Nucleus accumbens (tissue), 56 donors: ENCODE results near the gene CXorf65.
A peak's percentile ranks its signal among the peaks of the same experiment; 100 is the strongest.

ENCODE experiments used
- DNase-seq, 56 donors: peaks; one replicate each; lab custom pipeline; 2025; lab: John Stamatoyannopoulos, UW

The CXorf65 gene

DNA sequence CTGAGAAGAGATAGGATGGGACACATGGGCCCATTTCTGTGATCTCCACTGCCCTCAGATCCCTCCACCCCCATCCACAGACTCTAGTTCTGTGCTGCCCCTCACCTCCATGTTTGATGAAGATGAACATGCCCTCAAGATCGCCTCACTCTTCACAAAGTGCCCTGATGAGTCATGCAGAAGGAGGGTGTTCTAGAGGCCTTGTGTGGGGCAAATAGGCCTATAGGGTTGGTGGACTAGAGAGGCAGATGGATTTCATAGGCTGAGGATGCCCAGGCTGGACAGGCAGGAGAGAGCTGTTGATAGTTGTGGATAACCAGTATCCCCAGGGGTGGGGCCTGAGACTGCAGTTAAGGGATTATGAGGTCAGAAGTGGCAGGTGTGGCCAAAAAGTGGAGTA lies at the start of gene CXorf65:
CXorf65 (minus strand) TSS at position 314 of the 400 bp plus-strand sequence; CDS start at position 130, 184 bp downstream.
- no peak for DNase-seq

DNA sequence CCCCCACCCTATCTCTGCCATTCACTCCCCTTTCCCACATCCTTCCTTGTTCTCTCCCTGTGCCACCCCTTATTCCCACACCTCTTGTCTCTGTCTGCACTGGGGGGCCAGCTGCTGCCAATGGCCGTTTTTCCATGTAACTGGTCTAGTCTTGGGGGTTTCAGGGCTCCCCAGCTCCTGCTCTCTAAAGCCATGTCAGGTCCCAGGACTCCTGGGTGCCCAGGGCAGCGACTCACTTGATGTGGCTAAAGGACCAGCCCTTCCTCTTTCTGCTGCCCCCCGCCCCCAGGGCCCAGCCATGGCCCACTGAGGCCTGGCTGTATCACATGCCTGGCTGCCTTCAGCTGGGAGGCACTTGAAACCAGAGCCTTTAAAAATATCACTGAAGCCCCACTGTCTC lies 48.1 kb upstream of the CXorf65 start:
- DNase-seq: no peak

- DNase-seq: no peak
These were observed 47.7 kb upstream of the CXorf65 start for GRCh38 chrX:71154196-71154595.

- no peak for DNase-seq
These were observed 44.8 kb upstream of the CXorf65 start for GRCh38 chrX:71151366-71151765.

DNA sequence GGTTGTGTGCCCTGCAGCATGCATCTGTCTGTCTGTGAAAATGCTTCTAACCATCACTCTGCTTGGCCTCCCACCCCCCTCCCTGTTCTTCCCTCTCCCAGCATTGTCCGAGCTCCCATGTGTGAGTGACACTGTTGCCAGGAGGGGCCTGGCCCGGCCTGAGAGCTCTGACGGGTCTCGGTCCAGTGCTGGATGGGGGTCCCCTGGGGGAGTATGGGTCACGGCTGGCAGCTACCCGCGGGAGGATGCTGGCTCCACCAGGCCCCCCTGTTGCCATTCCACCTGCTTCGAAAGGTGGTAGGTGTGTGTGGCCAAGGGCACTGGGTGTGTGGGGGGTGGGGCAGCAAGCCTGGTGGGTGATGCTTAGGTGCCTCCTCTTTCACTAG lies 41.7 kb upstream of the CXorf65 start:
- DNase-seq: no peak

DNA sequence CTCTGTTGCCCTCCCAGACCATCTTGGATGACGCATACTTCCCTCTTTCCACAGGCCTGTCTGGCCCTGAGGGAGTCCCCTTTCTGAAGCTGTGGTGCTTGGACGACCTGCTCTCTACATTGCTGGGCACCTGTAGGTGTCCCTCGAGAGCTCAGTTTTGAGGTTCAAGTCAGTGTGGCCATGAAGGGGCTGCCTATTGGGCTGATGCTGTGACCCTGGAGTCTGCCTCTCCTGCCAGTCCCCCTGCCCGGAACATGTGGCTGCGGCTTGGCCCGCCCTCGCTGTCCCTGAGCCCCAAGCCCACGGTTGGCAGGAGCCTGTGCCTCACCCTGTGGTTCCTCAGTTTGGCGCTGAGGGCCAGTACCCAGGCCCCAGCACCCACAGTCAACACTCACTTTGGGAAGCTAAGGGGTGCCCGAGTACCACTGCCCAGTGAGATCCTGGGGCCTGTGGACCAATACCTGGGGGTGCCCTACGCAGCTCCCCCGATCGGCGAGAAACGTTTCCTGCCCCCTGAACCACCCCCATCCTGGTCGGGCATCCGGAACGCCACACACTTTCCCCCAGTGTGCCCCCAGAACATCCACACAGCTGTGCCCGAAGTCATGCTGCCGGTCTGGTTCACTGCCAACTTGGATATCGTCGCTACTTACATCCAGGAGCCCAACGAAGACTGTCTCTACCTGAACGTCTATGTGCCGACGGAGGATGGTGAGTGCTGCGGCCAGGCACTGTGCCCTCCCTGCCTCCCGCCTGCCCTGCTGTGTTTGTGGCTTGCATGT lies 41.1 kb upstream of the CXorf65 start:
- peak in 19 of 56 donors; percentile 6 to 39 (median 17) for DNase-seq

DNA sequence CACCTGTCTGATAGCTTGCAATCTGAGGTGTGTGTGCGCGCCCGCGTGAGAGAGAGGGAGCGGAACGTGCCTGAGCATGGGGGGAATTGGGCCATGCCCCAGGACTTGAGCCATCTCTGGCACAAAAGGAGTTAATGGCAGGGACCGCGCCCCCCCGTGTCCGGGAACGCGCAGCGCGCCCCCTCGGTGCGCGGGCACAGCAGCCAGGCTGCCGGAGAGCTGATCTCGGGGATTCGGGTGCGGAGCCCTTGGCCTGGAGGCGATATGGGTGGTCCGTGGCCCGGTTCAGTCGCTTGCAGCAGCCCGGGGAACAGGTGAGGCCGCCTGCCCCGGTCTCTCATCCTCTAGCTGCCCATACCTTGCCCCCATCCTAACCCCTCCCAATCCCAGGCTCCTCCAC lies 38.1 kb upstream of the CXorf65 start, which contains the start of gene NLGN3:
NLGN3 (plus strand) TSS at position 191 of the 400 bp plus-strand sequence. CDS start 2,909 bp downstream, outside the sequence.
- peak in 48 of 56 donors; percentile 0 to 71 (median 31) for DNase-seq

DNA sequence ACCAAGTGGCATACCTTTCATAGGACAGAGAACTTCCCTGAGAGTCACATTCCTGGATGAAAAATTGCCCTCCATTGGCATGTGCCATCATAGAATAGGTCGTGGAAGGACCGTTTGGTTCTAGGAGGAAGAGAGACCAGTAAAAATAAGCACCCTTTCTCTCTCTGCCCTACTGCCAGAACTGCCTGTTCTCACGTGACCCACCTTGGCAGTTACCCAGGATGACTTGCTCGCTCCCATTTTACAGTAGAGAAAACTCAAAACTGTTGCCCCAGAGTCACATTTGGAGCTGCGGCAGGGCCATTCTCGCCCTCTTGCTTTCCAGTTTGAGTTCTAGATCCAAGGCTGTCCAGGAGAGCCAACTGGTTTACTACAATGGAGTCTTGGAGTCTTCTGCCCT lies 37.0 kb upstream of the CXorf65 start:
- peak in 35 of 56 donors; percentile 0 to 63 (median 19) for DNase-seq

DNA sequence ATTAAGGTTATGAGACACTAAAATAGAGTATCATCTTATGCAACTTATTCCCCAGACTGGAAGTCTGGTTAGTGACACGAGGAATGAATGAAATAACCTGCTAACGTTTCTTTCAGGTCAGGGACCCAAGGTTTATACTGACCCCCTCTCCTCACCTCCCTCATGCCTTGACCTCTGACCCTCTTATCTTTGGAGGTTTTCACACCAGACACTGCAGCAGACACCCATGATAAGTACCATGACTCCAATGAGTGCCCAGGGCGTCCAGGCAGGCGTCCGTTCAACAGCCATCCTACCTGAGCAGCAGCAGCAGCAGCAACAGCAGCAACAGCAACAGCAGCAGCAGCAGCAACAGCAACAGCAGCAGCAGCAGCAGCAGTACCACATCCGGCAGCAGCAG lies 33.9 kb upstream of the CXorf65 start:
- no peak for DNase-seq

DNA sequence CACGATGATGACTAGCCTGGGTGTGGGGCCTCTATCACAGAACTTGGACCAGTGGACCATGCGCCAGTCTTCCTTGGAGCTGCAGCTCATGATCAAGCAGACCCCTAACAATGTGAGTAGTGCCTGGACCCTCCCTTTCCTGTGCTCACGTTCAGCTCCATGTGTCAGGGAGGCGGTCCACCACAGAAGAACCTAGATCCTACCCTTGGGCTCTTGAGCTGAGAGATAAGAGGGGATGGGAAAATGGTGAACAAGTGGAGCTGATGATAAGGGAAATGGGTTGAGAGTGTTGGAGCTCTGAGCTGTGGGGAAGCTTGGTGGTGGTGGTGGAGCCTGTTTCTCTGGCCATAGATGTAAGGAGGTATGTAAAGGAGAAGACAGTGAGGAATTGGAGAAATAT lies 25.0 kb upstream of the CXorf65 start:
- DNase-seq: no peak

DNA sequence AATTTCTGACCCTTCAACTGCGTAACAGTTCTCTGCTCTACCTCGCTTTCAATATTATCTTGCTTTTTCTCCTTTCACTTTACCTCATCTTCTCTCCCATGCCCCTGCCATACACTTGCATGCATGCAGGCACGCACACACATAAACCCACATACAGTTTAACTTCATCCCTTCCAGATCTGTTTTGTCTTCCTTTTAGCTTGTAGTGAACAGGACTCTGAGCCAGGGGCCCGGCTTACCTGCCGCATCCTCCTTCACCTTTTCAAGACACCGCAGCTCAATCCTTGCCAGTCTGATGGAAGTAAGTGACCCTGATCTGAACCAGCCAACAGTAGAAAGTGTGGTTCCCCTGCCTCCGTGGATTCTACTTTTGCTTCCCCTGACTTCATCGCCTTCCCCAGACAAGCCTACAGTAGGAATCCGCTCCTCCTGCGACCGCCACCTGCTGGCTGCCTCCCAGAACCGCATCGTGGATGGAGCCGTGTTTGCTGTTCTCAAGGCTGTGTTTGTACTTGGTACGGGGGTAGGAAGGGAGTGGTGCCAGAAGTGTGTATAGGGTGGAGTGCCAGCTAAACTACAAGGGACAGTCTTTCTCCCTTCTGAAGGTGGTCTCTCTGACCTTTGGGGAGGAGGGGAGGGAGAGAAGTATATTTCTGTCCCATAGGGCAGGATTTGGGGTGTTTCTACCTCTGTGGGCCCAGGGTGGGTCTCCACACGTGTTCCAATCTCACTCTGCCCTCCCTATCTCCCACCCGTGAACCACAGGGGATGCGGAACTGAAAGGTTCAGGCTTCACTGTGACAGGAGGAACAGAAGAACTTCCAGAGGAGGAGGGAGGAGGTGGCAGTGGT lies 22.6 kb upstream of the CXorf65 start:
- DNase-seq: peak in 49 of 56 donors; percentile 1 to 81 (median 28)

DNA sequence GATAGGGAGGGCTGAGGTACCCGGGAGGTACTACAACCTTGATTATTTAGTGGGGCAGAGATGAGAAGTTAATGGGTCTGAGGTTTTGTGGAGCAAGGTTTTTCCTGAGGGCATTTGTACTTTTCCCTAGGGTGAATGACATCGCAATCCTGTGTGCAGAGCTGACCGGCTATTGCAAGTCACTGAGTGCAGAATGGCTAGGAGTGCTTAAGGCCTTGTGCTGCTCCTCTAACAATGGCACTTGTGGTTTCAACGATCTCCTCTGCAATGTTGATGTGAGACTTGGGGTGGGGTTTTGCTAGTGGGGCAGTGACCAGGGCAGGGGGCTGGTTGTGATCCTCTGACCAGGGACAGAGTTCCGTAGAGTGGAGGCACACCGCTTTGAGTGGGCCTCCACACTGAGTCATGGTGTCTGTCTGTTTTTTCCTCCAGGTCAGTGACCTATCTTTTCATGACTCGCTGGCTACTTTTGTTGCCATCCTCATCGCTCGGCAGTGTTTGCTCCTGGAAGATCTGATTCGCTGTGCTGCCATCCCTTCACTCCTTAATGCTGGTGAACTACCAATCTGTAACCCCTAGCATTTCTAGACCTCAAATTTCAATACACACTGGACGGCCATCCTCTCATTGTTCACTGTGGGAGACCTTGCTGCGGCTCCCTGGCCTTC lies 21.8 kb upstream of the CXorf65 start:
- no peak for DNase-seq

- peak in 6 of 56 donors; percentile 13 to 43 (median 20) for DNase-seq
These were observed 12.5 kb upstream of the CXorf65 start for GRCh38 chrX:71118985-71119535.

- DNase-seq: peak in 55 of 56 donors; percentile 11 to 93 (median 73)
These were observed 11.8 kb upstream of the CXorf65 start, which contains the start of gene MED12 for GRCh38 chrX:71118032-71118984. TSS of gene MED12 (plus strand) at chrX:71118596. CDS start at chrX:71118755, 159 bp downstream.

- no peak for DNase-seq
These were observed 10.8 kb upstream of the CXorf65 start for GRCh38 chrX:71117358-71117757.

DNA sequence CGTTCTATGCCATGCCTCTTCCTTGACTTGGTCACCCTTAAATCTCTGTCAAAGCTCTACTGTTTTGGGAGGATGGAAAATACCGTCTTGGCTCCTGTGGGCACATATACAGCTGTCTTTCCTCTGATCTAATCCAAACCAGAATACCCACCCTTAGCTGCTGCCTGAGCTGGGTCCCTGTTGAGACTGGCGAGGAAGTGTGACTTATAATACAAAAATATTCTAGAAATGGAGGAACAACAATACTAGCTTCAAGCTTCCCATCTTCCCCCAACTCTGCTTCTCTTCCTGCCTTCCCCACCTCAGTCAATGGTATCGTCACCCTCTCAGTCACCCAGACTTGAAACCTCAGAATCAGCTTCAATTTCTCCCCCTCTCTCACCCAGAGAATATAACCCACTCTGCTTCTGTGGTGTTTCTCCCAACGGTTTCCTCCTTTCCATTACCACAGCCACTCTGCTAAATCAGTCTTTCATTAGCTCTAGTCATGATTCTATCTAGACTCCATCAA lies 5.4 kb upstream of the CXorf65 start:
- no peak for DNase-seq

DNA sequence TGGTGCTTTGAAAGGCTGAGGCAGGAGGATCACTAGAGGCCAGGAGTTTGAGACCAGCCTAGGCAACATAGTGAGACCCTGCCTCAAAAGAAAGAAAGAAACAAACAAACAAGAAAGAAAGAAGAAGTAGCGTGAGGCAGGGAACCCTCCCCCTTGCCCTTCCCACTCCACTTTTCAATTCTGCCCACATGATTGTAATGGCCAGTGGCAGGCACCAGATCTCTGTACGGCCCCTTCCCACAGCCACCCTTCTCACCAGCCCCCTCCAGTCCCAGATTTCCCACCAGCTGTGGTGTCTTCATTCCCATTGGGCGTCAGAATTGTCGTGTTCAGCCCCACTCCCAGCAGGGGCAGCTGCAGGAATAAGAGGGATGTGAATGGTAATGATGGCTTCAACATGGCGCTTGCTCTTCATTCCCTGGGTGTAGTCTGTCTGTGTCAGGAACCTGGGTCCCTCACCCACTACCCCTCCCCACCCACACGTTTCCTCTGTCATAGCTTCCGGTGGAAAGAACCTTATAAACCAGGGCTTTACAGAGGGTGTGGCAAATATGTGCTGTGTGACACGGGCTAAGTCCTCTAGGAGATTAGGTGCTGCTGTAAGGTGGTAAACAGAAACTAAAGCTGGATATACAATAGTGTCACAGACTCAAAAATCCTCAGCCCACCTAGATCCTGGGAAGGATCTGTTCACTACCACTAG lies 4.8 kb upstream of the CXorf65 start, which contains the start of gene IL2RG:
IL2RG (minus strand) TSS at position 437 of the 703 bp plus-strand sequence; CDS start at position 399, 38 bp downstream.
- no peak for DNase-seq

- no peak for DNase-seq
These were observed 2.5 kb upstream of the CXorf65 start for GRCh38 chrX:71109051-71109450.
